ENCODE results near the gene ASIC3. TPM values are rescaled to one million over a fixed set of nuclear protein-coding genes. Genes with fewer than 3 reads are reported as not detected.

ASIC3 gene
- total and polyA plus RNA-seq, 2 of the 4 experiments (the other 2 are of a cell fraction): 0.74 TPM; not detected in 1

DNA sequence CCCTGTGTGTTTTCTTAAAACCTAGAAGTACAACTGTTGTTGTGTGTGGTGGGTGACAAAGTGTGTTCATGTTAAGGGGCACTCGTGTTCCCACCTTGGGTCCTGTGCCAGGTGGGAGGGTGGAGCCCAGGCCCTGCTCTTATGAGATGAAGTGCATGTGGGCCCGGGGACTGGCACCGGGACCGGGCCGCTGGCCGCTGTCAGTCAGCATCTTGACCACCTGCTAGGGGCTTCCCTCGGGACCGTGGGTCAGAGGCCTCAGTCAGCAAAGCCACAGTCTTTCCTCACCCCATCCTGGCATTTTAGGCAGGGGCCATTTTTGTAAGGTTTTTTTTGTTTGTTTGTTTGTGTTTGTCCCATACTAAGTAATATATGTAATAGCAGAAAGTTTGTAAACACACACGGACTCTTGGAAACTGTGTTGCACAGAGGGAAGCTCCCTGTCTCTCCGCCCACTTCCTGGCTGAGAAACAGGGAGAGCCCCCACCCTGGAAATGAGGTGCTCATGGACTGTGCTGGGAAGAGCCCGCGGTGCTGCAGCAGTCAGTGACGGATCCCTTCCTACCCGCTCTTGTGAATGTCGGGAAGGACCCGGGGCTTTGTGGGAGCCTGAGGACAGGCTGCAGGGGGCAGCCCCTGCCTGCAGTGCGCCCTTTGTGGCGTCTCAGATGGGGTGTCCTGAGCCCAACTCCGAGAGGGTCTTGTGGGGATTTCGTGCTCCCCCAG lies 51.3 kb downstream of the ASIC3 start:
- no peak for DNase-seq
- no TSS peak for BruUV-seq (replicated peaks)
- H2BK15ac ChIP-seq (ENCODE audit: low read depth, low read length): no peak overlapping the region
- no peak overlapping the region for H3K14ac ChIP-seq (replicated peaks; ENCODE audit: low read depth, low read length)
- 73% methylated on average over 4 of the region's 20 CpGs; no CpG with 5 or more reads in 1 of the 2 experiments for WGBS, 2 experiments (ENCODE audit: extremely low coverage in 2 of 2, insufficient read length in 1 of 2)
- no peak overlapping the region for H2AK5ac ChIP-seq (ENCODE audit: low read depth, low read length)
- peaks cover 10% of the 10 kb centered on the region for H3K4me1 ChIP-seq (ENCODE audit: control insufficient read depth, insufficient read depth, low read length)
- no peaks in the 10 kb centered on the region for H3K9me3 ChIP-seq (ENCODE audit: control insufficient read depth, insufficient read depth, low read length)
- H3K56ac ChIP-seq (ENCODE audit: extremely low read depth, insufficient read depth, low read length): no peak overlapping the region
- no peak overlapping the region for H3K27ac ChIP-seq (ENCODE audit: insufficient read depth, low read length)
- intact Hi-C loops (cut with micrococcal nuclease) (no loop called here), dilution Hi-C loops (cut with HindIII; ENCODE audit: low sequenced_read_pairs, unreplicated experiment) (no loop called here), in situ Hi-C loops (cut with MboI; ENCODE audit: low sequenced_read_pairs) (loop anchor here (10.0 to 25.0 kb wide), 2 partner anchors 195 to 312 kb away; no protein-coding TSS in a partner anchor)
- H4K91ac ChIP-seq (ENCODE audit: insufficient read depth, low read depth, low read length): no peak overlapping the region
- no peak overlapping the region for H4K8ac ChIP-seq (ENCODE audit: low read depth in 2 of 2, low read length in 2 of 2)
- no peak overlapping the region for H2BK120ac ChIP-seq (ENCODE audit: low read depth, low read length)
- no peak overlapping the region for H3K23ac ChIP-seq (ENCODE audit: low read depth, low read length)
- no peak overlapping the region for H3K18ac ChIP-seq (ENCODE audit: low read depth, low read length)
- no peak overlapping the region for H4K5ac ChIP-seq (ENCODE audit: low read depth, low read length)
- H2AFZ ChIP-seq (replicated peaks; ENCODE audit: low read length, poor library complexity): no peak overlapping the region
- H3K27me3 ChIP-seq (ENCODE audit: control insufficient read depth, insufficient read depth, low read length): no peaks in the 10 kb centered on the region
- H2AK9ac ChIP-seq (replicated peaks; ENCODE audit: low read depth, low read length, poor library complexity): no peak overlapping the region
- H3K9ac ChIP-seq (ENCODE audit: low read depth, low read length): no peak overlapping the region
- ATAC-seq (ENCODE audit: low read depth): no peak
- H2BK20ac ChIP-seq (ENCODE audit: low read depth, low read length): no peak overlapping the region
- H3K4me2 ChIP-seq (ENCODE audit: low read depth, low read length): no peak overlapping the region
- H3K4me3 ChIP-seq (ENCODE audit: insufficient read depth, low read depth, low read length): no peak overlapping the region
- peaks cover 13% of the 10 kb centered on the region; the same call in 1 of the 2 replicates for H3K9me1 ChIP-seq (ENCODE audit: insufficient read depth, low read length)
- no peak overlapping the region for H3K4ac ChIP-seq (ENCODE audit: low read depth, low read length)
- no peak for TF ChIP-seq SMC3 (IDR thresholded peaks at IDR 0.05; ENCODE audit: low read depth, low read length)
- 0 out of 2 replicates have a peak, but pooled peaks cover 1% of the 10 kb centered on the region for H3K36me3 ChIP-seq (ENCODE audit: control insufficient read depth, insufficient read depth, low read length)
- H4K20me1 ChIP-seq (ENCODE audit: insufficient read depth, low read length): peaks cover 92% of the 10 kb centered on the region
- no peak overlapping the region for H2BK5ac ChIP-seq (ENCODE audit: low read depth, low read length, poor library complexity, severe bottlenecking)
- CTCF ChIA-PET: interaction anchor here (1.2 kb wide), 1 partner anchor 9 kb away, joined by 3 read pairs; no protein-coding TSS in a partner anchor
- POLR2A ChIA-PET (ENCODE audit: unreplicated experiment): no interaction called here
- H3K79me1 ChIP-seq (ENCODE audit: low read depth in 1 of 2, low read length in 2 of 2): peaks cover 19 to 89% of the 10 kb centered on the region in 2 experiments

Data from IMR-90 (cell line).